Thyroid gland (tissue), 4 donors: Measurements from ENCODE around the gene TRAPPC2B. TPM values are rescaled to one million over a fixed set of nuclear protein-coding genes. Genes with fewer than 3 reads are reported as not detected.
A peak's percentile ranks its signal among the peaks of the same experiment; 100 is the strongest.

ENCODE experiments used
- DNase-seq, 2 donors: peaks; one replicate each; pipeline ENCODE4 v3.0.0-alpha.2; 2019
- H3K27ac ChIP-seq, 3 donors: fragments of 200-600 bp; sonication (generic); 1 replicate in 2 of 3; 2 replicates in 1 of 3; pipeline ENCODE4 v1.5.1; 2016 to 2019; ENCODE audit warnings: mild to moderate bottlenecking in 1 of 3, moderate library complexity in 1 of 3
- H3K27me3 ChIP-seq: fragments of 200-600 bp; sonication (generic); one replicate; pipeline ENCODE4 v1.5.1; 2019
- H3K36me3 ChIP-seq, 2 donors: fragments of 200-600 bp; sonication (generic); one replicate each; pipeline ENCODE4 v1.5.1; 2016 to 2019
- H3K4me1 ChIP-seq, 2 donors: fragments of 200-600 bp; sonication (generic); one replicate each; pipeline ENCODE4 v1.5.1; 2017 to 2019
- H3K4me3 ChIP-seq, 3 donors: fragments of 200-600 bp; sonication (generic); replicated peaks in 1 of 3; 1 replicate in 2 of 3; 2 replicates in 1 of 3; pipeline ENCODE4 v1.5.1; 2016; ENCODE audit warnings: mild to moderate bottlenecking in 1 of 3
- H3K9me3 ChIP-seq: fragments of 200-600 bp; sonication (generic); one replicate; pipeline ENCODE4 v1.5.1; 2017
- CTCF ChIP-seq, 6 experiments: fragments of 200-600 bp in 3 of 6; fragments of 450-650 bp in 3 of 6; sonication (generic) in 3 of 6; IDR thresholded peaks; one replicate each; pipeline ENCODE4 v1.5.1; 2016 to 2019; ENCODE audit warnings: antibody characterized with exemption in 6 of 6, mild to moderate bottlenecking in 2 of 6, inconsistent platforms in 1 of 6, moderate library complexity in 1 of 6
- POLR2A ChIP-seq, 2 donors: fragments of 450-650 bp; IDR thresholded peaks; one replicate each; pipeline ENCODE4 v1.6.1; 2017; ENCODE audit warnings: antibody characterized with exemption in 2 of 2, mild to moderate bottlenecking in 2 of 2, moderate library complexity in 1 of 2
- WGBS, 2 donors: methylation state at CpG; one replicate each; pipeline ENCODE4 v1.1.5; 2017; 5-methylcytosine and 5-hydroxymethylcytosine counted together
- intact Hi-C: fragments of 100-400 bp; cut with DNase I; formaldehyde crosslinking; loops from one replicate; pipeline ENCODE4 v1.15.1; 2023
- total RNA-seq, 4 donors: library from RNA; depleted of rRNA; stranded (reverse); fragments of >200 nt; gene quantifications; one replicate each; pipeline ENCODE4 v1.2.3, GENCODE V29; 2016

Gene TRAPPC2B
- total RNA-seq, 4 donors from 2014 or later, result 8.7 to 38.3 (median 23.0) TPM

DNA sequence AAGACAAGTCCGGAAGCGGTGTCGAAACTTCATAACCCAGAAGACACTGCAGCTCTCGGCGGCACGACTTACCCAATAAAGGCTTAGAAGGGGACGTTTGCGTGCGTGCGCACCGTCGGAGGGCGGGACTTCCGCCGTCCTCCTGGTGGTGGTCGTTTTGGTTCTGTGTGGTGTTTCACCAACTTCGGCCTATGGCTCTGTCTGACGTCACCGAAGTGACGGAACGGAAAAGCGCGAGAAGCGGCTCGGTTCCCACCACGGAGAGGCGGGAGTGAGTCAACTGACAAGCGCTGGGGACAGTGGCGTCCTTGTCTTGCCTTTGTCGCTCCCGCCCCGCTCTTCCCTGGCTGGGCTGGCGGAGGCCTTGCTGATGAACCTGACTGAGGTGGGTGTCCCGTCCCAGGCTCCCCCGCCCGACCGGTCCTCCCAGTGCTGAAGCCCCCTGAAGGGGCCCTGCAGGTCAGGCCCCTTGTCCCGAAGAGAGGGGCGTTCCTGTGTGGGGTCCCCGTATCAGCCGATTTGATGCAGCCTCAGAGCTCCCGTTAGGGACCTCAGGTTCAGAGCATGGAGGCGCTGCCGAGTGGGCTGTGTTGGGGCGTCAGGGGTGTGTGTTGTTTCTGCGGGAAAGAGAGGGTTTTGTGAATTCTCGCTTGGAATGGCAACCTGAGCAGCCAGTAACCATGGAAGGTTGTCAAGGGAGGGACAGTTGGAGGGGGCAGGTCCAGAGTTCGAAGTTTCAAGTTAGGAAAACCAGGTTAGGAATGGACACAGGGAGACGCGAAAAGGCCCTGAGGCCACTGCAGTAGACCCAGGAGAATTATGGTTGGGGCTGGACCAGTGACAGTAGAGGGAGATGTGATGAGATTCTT lies 26.6 kb downstream of the TRAPPC2B start, which contains the start of gene ZNF548:
Gene ZNF548, plus strand, starts transcription at position 125 of the 869 bp plus-strand sequence. Its CDS starts 246 bp downstream, at position 371.
- WGBS, 2 donors, result 0 to 1% methylated on average over 31 to 34 of the region's 50 CpGs
- Histone ChIP-seq H3K36me3 (no peaks in the 10 kb centered on the region), H3K4me3 (peak within 1 kb of the TSS; percentile 23 to 72 (median 61)), H3K9me3 (no peaks in the 10 kb centered on the region), H3K27ac (peak within 1 kb of the TSS; percentile 82 to 94 (median 90)), H3K4me1 (peaks cover 10 to 17% of the 10 kb centered on the region in 2 donors), H3K27me3 (no peaks in the 10 kb centered on the region)
- peak; percentile 97 to 98 for DNase-seq
- intact Hi-C loops, result no loop called here
- TF ChIP-seq CTCF (IDR thresholded peaks at IDR 0.05), result peak in 4 of 6 experiments; percentile 22 to 48 (median 37)
- TF ChIP-seq POLR2A (IDR thresholded peaks at IDR 0.05), result peak in 1 of 2 donors; percentile 74

- WGBS, 2 donors, result 79 to 95% methylated on average over 5 of the region's 5 CpGs
Observed at GRCh38 chr19:57395710-57396109, 32.4 kb downstream of the TRAPPC2B start.

GRCh38 chr19:57398868-57399267 lies 35.5 kb downstream of the TRAPPC2B start:
- Histone ChIP-seq H3K27me3 (no peaks in the 10 kb centered on the region), H3K27ac (no peak overlapping the region), H3K36me3 (peaks cover 28% of the 10 kb centered on the region in 2 donors), H3K4me3 (no peak overlapping the region), H3K9me3 (no peaks in the 10 kb centered on the region), H3K4me1 (no peaks in the 10 kb centered on the region)
- TF ChIP-seq POLR2A (IDR thresholded peaks at IDR 0.05) (no peak), CTCF (IDR thresholded peaks at IDR 0.05) (no peak)
- WGBS, 2 donors, result 93 to 98% methylated on average over 5 of the region's 5 CpGs
- intact Hi-C loops, result no loop called here
- no peak for DNase-seq

More at GRCh38 chr19:57395710-57396109, 32.4 kb downstream of the TRAPPC2B start:
- H3K4me1 ChIP-seq, result peaks cover 6 to 7% of the 10 kb centered on the region in 2 donors
- no peak overlapping the region for H3K4me3 ChIP-seq
- intact Hi-C loops, result no loop called here
- H3K9me3 ChIP-seq, result no peaks in the 10 kb centered on the region
- no peaks in the 10 kb centered on the region for H3K27me3 ChIP-seq
- no peak overlapping the region for H3K27ac ChIP-seq
- H3K36me3 ChIP-seq, result peaks cover 28% of the 10 kb centered on the region in 2 donors
- DNase-seq, result no peak
- TF ChIP-seq POLR2A (IDR thresholded peaks at IDR 0.05), result no peak
- TF ChIP-seq CTCF (IDR thresholded peaks at IDR 0.05), result no peak

GRCh38 chr19:57403737-57404563 lies 40.6 kb downstream of the TRAPPC2B start:
- Histone ChIP-seq H3K27ac (no peak overlapping the region), H3K36me3 (peaks cover 8 to 9% of the 10 kb centered on the region in 2 donors), H3K4me3 (no peak overlapping the region), H3K27me3 (no peaks in the 10 kb centered on the region), H3K4me1 (peaks cover 3 to 5% of the 10 kb centered on the region in 2 donors), H3K9me3 (no peaks in the 10 kb centered on the region)
- 95 to 97% methylated on average over 4 to 7 of the region's 9 CpGs for WGBS, 2 donors
- no peak for DNase-seq
- TF ChIP-seq POLR2A (IDR thresholded peaks at IDR 0.05), result no peak
- no peak for TF ChIP-seq CTCF (IDR thresholded peaks at IDR 0.05)
- intact Hi-C loops, result no loop called here
